HL-60 (cell line): ENCODE results near the gene GRID1.

ENCODE experiments used
- CTCF ChIP-seq: IDR thresholded peaks from one replicate; pipeline ENCODE4 v1.5.1; 2011; ENCODE audit warnings: low read length, control low read depth, inconsistent platforms; ENCODE audit not compliant: insufficient read depth
- POLR2AphosphoS5 ChIP-seq: IDR thresholded peaks from 2 replicates; pipeline ENCODE4 v1.6.1; 2012; ENCODE audit warnings: low read depth
- SPI1 ChIP-seq: IDR thresholded peaks from 2 replicates; pipeline ENCODE4 v1.6.1; 2012; ENCODE audit warnings: low read depth, mild to moderate bottlenecking, borderline replicate concordance

DNA sequence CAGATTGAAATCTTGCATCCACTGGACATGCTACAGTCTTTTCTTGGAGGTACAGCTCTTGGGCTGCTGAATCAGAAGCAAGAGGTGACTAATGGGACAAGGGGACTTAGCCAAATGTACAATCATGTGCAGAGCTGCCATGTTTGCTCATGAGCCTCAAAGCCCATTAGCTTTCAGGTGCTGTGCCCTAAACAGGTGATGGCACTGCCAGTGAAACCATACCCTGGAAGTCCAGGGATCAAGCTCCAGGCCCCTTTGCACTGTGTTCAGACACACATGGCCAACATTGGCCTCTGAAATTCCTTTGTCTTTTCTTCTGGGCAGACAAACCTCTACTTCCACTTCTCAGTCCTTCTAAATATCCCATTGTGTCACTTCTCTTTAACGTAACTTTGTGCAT lies 328.2 kb downstream of the GRID1 start:
- TF ChIP-seq CTCF, result no peak
- TF ChIP-seq POLR2AphosphoS5, result no peak
- no peak for TF ChIP-seq SPI1
